ENCODE measurements around the gene PET117.
"Not testable (repeated sequence)": the region's sequence is repeated elsewhere in the genome, so short reads cannot be mapped to it uniquely, and the experiment has no call there.

Gene PET117

GRCh38 chr20:18165553-18165952 is 27.9 kb downstream of the PET117 start:
- DNase-seq: no peak

- no peak for DNase-seq
Observed at GRCh38 chr20:18166241-18166881, 28.7 kb downstream of the PET117 start.

- no peak for DNase-seq
Observed at GRCh38 chr20:18166950-18167349, 29.3 kb downstream of the PET117 start.

- DNase-seq: no peak
Observed at GRCh38 chr20:18172379-18172778, 34.7 kb downstream of the PET117 start.

GRCh38 chr20:18174906-18175683 is 37.4 kb downstream of the PET117 start:
- DNase-seq: no peak

GRCh38 chr20:18176318-18176785 is 38.7 kb downstream of the PET117 start:
- DNase-seq: no peak

GRCh38 chr20:18180366-18180765 is 42.7 kb downstream of the PET117 start:
- not testable (repeated sequence) for DNase-seq

- DNase-seq: no peak
Observed at GRCh38 chr20:18180815-18181214, 43.2 kb downstream of the PET117 start.

GRCh38 chr20:18187020-18187419 is 49.4 kb downstream of the PET117 start:
- no peak for DNase-seq

- DNase-seq: no peak
Observed at GRCh38 chr20:18188434-18188833, 50.8 kb downstream of the PET117 start.

- DNase-seq: no peak
Observed at GRCh38 chr20:18190338-18191233, 52.9 kb downstream of the PET117 start.

- no peak for DNase-seq
Observed at GRCh38 chr20:18191306-18191705, 53.6 kb downstream of the PET117 start.

Data from NCI-H226 (cell line).